22Rv1 (cell line): ENCODE measurements around the gene ROMO1.

Source experiments
- ZFX ChIP-seq: fragments of 450-650 bp; IDR thresholded peaks from 2 replicates; pipeline ENCODE4 v1.6.1; 2017; ENCODE audit warnings: antibody characterized with exemption, borderline replicate concordance
- TF ChIP-seq, protein P1 (sequence below): fragments of 450-650 bp; IDR thresholded peaks from 2 replicates; pipeline ENCODE4 v1.5.1; 2017; ENCODE audit warnings: mild to moderate bottlenecking

DNA sequence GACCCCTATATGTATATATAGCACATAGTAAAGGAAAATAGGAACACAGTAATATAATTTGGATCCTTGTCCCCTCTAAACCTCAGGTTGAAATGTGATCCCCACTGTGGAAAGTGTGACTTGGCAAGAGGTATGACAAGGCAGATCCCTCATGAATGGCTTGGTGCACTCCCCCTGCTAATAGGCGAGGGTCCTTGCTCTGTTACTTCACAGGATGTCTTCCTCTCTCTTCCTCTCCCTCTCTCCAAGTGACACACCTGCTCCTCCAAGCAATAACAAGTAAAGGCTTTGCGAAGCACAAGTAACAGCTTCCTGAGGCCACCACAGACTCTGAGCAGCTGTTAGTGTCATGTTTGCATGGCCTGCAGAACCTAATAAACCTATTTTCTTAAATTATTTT is 16.4 kb downstream of the ROMO1 start:
- TF ChIP-seq, protein P1, sequence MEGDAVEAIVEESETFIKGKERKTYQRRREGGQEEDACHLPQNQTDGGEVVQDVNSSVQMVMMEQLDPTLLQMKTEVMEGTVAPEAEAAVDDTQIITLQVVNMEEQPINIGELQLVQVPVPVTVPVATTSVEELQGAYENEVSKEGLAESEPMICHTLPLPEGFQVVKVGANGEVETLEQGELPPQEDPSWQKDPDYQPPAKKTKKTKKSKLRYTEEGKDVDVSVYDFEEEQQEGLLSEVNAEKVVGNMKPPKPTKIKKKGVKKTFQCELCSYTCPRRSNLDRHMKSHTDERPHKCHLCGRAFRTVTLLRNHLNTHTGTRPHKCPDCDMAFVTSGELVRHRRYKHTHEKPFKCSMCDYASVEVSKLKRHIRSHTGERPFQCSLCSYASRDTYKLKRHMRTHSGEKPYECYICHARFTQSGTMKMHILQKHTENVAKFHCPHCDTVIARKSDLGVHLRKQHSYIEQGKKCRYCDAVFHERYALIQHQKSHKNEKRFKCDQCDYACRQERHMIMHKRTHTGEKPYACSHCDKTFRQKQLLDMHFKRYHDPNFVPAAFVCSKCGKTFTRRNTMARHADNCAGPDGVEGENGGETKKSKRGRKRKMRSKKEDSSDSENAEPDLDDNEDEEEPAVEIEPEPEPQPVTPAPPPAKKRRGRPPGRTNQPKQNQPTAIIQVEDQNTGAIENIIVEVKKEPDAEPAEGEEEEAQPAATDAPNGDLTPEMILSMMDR, result no peak
- no peak for TF ChIP-seq ZFX
